Measurements from ENCODE around the gene PDCD2L. TPM values are rescaled to one million over a fixed set of nuclear protein-coding genes. Genes with fewer than 3 reads are reported as not detected.
"Not testable (repeated sequence)": the region's sequence is repeated elsewhere in the genome, so short reads cannot be mapped to it uniquely, and the experiment has no call there.

PDCD2L gene
- total RNA-seq, 1 donor from 2014 or later = 29.0 TPM

GRCh38 chr19:34458677-34459076, 54.5 kb downstream of the PDCD2L start:
- no peaks in the 10 kb centered on the region for H3K36me3 ChIP-seq (ENCODE audit: control insufficient read depth, insufficient read depth, low read length)
- H3K27me3 ChIP-seq (ENCODE audit: control insufficient read depth, insufficient read depth, low read length) = no peaks in the 10 kb centered on the region
- DNase-seq (ENCODE audit: low read depth) = no peak
- TF ChIP-seq CTCF (IDR thresholded peaks at IDR 0.05; ENCODE audit: insufficient read depth, low read length, poor library complexity, severe bottlenecking) = no peak
- no peak overlapping the region for H3K4me3 ChIP-seq (ENCODE audit: low read depth, low read length)

- no peak for TF ChIP-seq CTCF (IDR thresholded peaks at IDR 0.05; ENCODE audit: insufficient read depth, low read length, poor library complexity, severe bottlenecking)
- Histone ChIP-seq H3K27me3 (ENCODE audit: control insufficient read depth, insufficient read depth, low read length) (no peaks in the 10 kb centered on the region), H3K36me3 (ENCODE audit: control insufficient read depth, insufficient read depth, low read length) (no peaks in the 10 kb centered on the region), H3K4me3 (ENCODE audit: low read depth, low read length) (no peak overlapping the region)
- no peak for DNase-seq (ENCODE audit: low read depth)
These were observed 55.4 kb downstream of the PDCD2L start for GRCh38 chr19:34459614-34460013.

GRCh38 chr19:34461375-34462100, 57.3 kb downstream of the PDCD2L start:
- DNase-seq (ENCODE audit: low read depth) = no peak
- Histone ChIP-seq H3K4me3 (ENCODE audit: low read depth, low read length) (no peak overlapping the region), H3K36me3 (ENCODE audit: control insufficient read depth, insufficient read depth, low read length) (no peaks in the 10 kb centered on the region), H3K27me3 (ENCODE audit: control insufficient read depth, insufficient read depth, low read length) (no peaks in the 10 kb centered on the region)
- no peak for TF ChIP-seq CTCF (IDR thresholded peaks at IDR 0.05; ENCODE audit: insufficient read depth, low read length, poor library complexity, severe bottlenecking)

GRCh38 chr19:34464785-34465184, 60.6 kb downstream of the PDCD2L start:
- H3K36me3 ChIP-seq (ENCODE audit: control insufficient read depth, insufficient read depth, low read length); DNase-seq (ENCODE audit: low read depth); H3K4me3 ChIP-seq (ENCODE audit: low read depth, low read length); H3K27me3 ChIP-seq (ENCODE audit: control insufficient read depth, insufficient read depth, low read length): not testable (repeated sequence)

GRCh38 chr19:34468409-34468808, 64.2 kb downstream of the PDCD2L start:
- Histone ChIP-seq H3K4me3 (ENCODE audit: low read depth, low read length) (no peak overlapping the region), H3K36me3 (ENCODE audit: control insufficient read depth, insufficient read depth, low read length) (peaks cover 1% of the 10 kb centered on the region), H3K27me3 (ENCODE audit: control insufficient read depth, insufficient read depth, low read length) (no peaks in the 10 kb centered on the region)
- TF ChIP-seq CTCF (IDR thresholded peaks at IDR 0.05; ENCODE audit: insufficient read depth, low read length, poor library complexity, severe bottlenecking) = no peak
- DNase-seq (ENCODE audit: low read depth) = no peak

GRCh38 chr19:34469026-34469425, 64.8 kb downstream of the PDCD2L start:
- not testable (repeated sequence) for H3K27me3 ChIP-seq (ENCODE audit: control insufficient read depth, insufficient read depth, low read length); DNase-seq (ENCODE audit: low read depth); H3K4me3 ChIP-seq (ENCODE audit: low read depth, low read length); H3K36me3 ChIP-seq (ENCODE audit: control insufficient read depth, insufficient read depth, low read length)
